ENCODE measurements around the gene HMGN1.

The HMGN1 gene

DNA sequence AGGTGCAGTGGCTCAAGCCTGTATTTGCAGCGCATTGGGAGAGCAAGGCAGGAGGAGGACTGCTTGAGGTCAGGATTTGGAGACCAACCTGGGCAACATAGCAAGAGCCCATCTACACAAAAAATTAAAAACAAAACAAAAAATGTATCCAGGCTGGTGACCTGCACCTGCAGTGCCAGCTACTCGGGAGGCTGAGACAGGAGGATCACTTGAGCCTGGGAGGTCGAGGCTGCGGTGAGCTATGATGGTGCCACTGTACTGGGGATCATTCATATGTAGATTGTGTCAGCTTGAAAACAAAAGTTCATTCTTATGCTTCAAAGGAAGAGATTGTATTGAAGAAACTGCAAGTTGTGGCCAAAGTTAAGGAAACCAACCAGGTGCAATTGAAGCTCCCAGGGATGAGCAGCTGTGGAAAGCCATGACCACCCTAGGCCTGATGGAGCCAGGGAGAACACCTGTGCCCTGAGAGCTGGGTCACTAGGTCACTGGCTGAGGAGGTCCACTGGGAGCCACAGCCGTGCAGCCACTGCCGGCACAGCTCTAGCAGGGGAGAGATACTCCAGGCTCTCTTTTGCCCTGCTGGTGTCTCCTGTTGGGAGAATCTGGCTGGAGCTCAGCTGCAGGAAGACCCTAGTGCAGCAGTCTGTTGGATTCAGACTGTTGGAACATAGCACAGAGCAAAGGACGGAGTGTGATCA lies 22.1 kb downstream of the HMGN1 start:
- DNase-seq: no peak

DNA sequence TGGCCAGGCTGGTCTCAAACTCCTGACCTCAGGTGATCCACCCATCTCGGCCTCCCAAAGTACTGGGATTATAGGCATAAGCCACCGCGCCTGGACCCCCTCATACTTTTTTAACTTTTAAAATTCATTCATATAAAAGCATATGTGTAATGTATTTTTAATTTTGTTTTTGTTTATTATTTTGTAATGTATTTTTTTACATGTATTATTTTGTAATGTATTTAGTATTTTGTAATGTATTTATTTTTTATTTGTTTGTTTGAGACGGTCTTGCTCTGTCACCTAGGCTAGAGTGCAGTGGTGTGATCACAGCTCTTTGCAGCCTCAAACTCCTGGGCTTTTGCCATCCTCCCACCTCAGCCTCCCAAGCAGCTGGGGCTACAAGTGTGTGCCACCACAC lies 23.4 kb downstream of the HMGN1 start:
- no peak for DNase-seq

DNA sequence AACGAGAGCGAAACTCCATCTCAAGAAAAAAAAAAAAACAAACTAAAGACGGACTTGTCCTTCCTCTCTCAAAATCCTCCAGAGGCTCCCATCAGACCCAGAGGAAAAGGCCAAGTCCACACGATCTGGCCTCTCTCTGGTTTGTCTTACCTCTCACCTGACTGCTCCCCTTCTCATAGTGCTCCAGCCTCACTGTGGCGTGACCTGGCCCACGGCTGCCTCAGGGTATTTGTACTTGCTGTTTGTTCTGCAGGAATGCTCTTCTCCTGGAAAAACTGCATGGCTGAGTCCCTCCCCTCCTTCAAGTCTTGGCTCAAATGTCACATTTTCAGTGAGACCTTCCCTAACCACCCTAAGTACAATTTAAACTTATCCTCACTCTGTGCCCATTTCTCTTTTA lies 27.5 kb downstream of the HMGN1 start:
- no peak for DNase-seq

DNA sequence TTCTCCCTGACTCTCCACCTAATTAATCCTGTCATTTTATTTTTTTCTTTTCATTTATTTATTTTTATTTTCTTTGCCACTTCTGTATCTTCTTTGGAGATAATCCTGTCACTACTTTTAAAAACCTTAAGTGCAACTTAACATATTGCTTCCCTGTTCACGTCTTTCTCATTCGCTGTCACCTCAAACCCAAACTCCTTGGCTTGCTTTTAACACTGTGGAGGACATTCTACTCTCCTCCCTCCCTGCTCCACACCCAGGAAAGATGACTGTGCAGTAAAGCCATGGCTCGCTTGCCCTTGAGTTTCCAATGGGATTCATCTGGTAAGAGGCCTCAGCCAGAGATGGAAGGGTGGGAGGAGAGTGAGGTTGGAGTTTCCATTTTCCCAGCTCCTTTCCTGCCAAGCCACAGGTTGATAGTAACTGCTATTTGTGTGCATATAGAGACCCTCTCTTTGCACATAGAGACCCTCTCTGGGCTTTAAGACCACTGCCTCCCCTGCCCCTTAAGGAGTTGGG lies 29.0 kb downstream of the HMGN1 start:
- no peak for DNase-seq

DNA sequence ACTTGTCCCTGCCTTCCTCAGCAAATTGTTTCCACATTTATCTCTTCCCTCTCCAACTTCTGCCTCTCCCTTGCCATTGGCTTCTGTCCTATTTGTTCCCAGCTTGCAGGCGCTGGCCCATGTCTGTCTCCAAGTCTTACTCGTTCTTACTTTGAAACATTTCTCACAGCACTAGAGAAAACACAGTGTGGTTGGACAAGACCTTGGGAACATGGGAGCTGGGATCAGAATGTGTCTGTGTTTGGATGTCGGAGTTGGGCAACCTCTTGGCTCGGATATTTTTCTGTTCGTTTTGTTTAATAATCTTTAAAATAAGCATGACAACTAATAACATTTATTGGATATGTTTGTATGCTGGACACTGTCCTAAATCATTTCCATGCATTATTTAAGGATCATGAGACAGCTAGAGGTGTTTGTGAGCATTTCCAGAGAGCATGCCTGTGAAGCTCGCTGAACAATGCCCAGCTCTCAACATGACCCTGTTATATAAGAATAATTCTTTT lies 29.6 kb downstream of the HMGN1 start:
- DNase-seq: no peak

DNA sequence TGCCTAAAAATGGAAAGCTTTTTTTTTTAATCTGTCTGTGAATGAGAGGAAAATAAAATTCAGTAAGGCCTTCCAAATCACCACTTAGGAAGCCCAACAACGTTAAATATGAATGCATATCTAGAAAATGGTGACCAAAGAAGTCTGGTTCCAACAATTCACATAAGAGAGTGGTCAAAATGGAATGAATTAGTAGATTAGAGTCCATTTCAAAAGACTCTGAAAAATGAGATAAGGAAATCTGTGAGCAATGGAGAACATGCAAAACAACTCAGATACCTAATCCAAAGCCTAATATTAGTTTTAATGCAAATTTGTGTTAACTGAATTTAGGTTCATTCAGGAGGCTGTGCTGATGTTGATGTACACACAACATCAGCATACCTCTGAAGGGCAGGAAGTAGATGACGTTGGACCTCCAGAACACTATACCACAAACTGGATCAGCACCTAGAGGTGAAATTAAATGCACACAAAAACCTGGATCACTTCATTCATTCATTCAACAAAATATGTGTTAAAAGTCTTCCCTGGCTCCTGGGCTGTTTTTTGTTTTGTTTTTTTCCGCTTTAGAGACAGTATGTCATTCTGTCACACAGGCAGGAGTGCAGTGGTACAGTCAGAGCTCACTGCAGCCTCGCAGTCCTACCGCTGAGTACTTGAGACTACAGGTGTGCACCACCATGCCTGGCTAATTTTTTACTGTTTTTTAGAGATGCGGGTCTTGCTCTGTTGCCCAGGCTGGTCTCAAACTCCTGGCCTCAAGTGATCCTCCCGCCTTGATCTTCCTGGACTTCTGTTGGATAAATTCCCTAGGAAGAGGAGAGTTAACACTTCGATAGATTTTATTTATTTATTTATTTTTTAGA lies 30.6 kb downstream of the HMGN1 start:
- DNase-seq: no peak

DNA sequence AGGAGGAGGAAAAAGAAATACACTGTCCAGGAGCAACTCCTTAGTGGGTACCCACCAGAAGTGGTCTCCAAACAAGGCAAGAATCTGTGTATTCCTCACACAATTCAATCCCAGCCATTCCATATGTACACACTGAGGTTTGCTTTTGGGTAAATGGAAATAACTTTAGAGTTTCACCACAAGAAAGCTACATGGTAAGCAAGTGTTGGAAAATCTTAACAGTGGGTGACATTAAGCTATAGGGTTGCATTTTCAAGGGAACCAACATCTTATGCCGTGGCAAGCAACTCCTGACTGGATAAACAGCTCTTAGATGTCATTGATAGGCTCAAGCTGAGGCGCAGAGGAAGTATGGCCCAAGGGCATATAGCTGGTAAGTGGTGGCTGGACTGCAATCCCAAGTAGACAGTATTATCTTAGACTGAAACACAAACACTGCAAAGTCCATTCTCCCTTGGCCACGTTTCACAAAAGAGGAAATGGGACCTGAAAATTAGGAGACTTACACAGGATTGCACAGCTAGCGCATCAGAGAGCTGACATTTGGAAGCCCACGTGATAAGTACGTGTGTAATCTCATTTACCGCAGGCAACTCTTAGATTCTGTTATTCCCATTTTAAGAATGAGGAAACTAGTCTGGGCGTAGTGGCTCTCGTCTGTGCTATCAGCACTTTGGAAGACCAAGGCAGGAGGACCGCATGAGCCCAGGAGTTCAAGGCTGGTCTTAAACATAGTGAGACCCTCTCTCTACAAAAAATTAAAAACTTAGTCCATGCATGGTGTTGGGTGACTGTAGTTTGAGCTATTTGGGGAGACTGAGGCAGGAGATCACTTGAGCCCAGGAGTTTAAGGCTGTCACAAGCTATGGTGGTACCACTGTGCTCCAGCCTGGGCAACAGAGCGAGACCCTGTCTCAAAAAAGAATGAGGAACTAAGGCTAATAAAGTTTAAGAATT lies 31.5 kb downstream of the HMGN1 start:
- no peak for DNase-seq

DNA sequence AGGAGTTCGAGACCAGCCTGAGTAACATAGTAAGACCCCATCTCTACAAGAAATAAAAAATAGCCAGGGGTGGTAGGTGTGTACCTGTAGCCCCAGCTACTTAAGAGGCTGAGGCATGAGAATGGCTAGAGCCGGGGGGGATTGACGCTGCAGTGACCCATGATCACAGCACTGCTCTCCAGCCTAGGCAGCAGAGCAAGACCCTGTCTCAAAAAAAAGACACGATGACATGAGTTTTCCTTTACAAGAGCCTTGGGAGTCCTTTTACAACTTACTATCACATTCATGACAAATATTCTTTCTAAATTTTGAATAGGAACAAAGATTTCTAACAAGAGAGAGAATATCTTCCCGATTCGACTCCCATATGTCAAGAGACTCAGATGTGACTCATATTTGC lies 32.2 kb downstream of the HMGN1 start:
- no peak for DNase-seq

DNA sequence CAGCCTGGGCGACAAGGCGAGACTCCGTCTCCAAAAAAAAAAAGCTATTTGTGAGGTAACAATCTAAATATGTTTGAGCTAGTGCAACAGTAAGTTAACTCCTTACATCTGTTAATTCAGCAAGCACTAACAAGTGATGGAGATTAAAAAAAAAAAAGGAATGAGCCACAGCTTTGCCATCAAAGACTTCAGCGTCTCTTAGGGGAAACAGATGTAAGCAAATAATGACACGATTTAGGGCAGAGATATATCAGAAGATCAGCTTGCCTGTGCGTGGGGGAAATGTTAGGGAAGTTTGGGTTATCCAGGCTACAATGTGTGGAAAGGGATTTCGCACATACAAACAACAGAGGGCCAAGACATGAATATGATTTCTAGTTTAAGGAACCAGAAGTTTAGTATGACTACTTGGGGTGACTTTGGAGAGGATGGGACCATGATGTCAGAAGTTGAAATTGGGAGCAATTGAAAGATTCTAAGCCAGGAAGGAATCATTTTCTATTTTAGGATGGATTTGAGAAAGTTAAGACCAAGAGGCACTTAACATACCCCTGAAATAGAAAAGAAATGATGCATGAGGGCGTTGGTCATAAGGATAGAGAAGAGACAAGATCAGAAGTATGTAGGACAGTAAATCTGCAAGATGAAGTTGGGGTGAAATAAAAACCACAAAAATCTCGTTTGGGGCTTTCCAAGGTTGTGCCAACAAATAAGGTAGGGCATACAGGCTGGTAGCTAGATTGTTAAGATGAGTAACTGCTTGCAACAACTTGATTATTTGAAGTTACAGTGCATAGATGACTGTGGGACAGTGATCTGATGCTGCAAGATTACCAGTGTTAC lies 33.1 kb downstream of the HMGN1 start:
- DNase-seq: no peak

DNA sequence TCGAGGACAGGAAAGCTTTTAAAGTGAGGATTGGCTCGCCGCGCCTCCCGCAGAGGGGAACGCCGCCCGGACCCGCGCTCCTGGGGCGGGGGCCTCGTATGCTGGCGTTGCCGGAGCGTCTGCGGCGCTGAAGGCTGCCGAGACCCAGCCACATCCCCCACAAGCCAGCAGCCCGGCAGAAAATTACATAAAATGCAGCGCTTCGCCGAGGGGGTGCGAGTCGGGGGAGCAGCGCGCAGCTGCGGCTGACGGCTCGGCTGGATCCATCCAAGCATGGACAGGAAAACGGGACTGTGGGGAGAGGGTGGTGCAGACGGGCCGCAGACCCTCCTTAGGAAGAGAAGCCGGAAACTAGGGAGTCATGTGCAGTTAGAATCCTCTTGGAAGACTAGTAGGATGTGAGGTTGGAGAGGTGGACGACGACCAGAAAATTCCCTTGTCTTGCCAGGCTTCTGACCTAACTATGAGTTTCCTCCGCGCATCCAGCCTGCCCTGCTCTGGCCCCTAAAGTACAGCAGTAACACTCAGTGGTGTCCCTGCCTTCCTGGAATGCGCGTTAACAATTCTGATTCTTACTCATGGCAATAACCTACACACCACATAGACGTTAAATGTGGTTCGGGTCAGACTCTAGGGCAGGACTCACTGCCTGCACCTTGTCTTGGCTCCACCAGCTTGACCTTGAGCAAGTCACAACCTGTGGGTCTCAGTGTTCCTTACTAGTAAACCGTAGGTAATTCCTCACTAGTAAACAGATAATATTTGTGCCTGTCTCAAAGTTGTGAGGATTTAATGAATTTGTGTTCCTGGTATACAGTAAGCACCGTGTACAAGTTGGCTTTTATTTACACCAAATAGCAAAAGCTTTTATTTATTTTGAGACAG lies 34.5 kb downstream of the HMGN1 start:
- DNase-seq: peak; percentile 21

DNA sequence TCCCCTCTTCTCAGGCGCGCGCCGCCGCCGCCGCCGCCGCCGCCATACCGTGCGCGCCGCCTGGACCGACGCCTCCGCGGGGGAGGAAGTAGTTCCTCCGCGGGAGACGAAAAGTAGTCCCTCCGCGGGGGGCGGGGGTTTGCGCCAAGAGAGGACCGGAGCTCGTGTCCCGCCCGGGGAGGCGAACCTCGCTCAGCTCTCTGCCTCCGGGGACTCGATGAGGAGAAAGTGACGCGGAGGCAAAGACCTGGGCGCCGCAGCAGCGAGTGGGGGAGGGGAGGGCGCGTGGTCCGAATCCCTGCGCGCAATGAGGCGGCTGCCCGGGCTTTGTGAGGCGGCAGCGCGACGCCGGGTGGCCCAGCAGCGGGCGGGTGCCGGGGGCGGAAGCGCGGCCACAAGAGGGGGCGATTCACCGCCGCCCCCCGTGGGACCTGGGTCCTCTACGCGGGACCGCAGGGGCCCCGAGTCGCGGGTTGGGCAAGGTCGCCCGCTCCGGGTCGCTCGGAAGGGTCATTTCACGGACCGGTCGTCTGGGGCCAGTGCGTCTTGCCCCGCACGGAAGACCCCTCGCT lies 35.2 kb downstream of the HMGN1 start, which contains the start of gene BRWD1:
TSS of gene BRWD1 (minus strand) at position 62 of the 572 bp plus-strand sequence. CDS start 141 bp downstream, outside the sequence.
- peak; percentile 83 for DNase-seq

DNA sequence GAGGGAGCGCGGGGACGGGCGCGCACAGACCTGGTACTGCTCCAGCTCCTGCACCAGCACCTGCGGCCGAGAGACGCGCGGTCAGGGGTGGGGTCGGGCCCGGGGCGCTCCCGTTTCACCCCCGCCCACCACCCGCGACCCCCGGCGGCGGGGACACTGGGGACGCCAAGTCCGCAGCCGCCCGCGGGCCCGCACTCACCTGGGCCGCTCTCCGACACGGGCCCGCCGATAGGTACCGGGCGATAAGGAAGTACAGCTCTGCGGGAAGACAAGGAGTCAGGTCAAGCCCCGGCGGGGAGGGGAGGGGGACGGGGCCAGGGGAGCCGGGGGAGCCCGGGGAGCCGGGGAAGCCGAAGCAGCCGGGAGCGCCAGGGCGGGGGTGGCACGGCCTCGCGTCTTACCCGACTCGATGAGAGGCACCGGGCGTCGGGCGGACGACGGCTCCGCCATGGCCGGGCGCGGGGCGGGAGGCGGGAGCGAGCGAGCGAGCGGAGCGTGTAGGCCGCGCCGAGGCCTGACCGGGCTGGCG lies 35.8 kb downstream of the HMGN1 start:
- DNase-seq: no peak

DNA sequence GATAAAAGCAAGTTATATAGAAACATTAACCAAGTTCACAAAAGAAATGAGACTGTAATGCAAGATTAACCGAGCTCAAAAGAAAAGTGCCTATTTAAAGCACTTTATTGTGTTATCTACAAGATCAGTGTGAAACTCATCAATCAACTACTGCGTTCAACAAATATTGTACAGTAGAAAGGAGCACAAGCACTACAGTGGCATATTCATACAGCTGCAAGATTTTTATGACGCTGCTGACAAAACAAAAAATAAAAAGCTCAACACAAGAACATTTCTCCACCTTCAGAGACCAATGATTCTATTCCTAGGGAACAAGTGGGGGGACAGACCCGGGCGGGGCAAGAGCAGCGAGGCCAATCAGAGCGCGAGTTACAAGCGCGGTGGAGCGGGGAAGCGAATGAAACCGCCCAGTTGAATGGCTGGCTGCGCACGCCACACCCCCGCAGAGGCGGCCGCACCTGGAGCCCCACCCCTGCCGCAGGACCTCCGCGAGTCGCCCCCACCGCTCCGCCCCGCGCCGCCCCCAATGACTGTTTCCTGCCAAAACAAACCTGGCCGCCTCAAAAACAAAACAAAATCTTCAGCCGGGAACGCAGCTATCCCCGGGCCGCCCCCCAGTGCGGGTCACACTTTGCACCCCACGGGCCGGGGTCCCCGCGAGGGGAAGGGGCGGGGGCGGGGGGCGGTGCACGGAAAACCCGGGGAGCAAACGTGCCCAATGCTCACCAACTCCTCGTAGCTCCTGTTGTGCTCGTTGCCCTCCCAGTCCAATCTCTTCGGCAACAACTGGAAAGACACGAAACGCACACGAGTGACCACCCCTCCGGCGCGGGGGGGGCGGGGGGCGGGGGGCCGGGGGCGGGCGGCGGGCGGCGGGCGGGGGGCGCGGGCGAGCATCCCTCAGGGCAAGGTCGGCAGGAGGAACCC lies 36.5 kb downstream of the HMGN1 start:
- DNase-seq: peak; percentile 86

DNA sequence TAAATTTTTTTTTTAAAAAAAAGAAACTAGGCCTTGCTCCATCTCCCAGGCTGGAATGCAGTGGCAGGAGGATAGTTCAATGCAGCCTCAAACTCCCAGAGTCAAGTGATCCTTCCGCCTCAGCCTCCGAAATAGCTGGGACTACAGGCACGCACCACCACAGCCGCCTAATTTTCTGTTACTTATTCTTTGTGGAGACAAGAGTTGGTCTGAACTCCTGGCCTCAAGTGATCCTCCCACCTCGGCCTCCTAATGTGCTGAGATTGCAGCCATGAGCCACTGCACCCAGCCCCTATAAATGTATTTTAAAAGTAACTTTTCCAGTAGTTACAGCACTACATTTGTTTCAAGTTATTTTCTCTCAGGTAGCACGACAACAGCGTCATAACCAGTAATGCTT lies 37.7 kb downstream of the HMGN1 start:
- no peak for DNase-seq

DNA sequence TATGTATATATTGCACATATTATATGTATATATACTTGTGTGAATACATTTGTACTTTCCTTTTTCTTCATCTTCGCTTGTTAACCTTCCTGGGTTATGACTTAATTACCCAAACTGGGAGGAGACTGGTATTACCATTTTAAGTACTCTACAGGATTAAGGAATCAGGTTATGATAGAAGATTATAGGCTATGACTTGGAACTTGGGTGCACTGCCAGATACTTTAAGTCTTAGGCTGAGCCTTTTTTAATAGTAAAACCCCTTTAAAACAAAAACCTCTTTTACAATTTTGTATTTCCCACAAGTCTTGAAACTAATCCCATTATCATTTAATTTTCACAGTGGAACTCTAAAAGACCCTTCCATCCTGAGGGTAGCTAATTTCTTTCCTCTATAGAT lies 41.4 kb downstream of the HMGN1 start:
- DNase-seq: no peak

DNA sequence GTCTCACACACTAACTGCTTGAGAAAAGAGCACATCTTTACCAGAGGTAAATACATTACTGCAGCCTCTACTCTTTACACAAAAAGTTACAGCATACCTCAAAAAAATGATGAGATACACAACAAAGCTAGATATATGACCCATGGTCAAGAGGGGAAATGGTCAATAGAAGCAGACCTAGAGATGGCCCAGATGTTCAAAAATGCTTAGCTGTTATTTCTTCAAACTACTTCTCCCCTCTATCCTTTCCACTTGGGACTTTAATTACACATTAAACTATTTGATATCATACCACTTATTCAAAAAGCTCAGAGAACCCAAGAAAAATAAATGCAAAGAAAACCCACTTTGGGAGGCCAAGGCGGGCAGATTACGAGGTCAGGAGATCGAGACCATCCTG lies 48.3 kb downstream of the HMGN1 start:
- DNase-seq: no peak

DNA sequence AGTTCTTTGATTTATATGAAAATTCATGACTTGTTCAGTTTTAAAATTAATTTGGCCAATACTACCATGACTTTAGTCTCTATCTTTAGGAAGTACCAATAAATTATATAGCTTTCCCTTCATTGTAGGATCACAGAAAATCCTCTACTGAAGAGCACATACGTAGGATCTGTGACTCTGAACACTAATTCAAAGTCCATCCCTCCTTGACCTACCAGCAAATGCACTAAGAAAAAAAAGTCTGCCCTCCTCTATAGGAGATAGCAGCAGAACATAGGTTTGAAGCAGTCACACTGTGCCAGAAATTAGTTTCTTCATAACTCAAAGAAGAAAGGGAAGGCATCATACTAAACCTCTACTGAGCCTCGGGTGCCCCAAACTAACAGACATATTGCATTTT lies 52.0 kb downstream of the HMGN1 start:
- no peak for DNase-seq

Data from NCI-H2107 (cell line).